PFSK-1 (cell line): Measurements from ENCODE around the gene FLRT3. TPM values are rescaled to one million over a fixed set of nuclear protein-coding genes. Genes with fewer than 3 reads are reported as not detected.
A peak's percentile ranks its signal among the peaks of the same experiment; 100 is the strongest.

Experiments
- FOXP2 ChIP-seq: optimal IDR thresholded peaks from 2 replicates; pipeline ENCODE3; 2011; ENCODE audit warnings: borderline replicate concordance, control low read depth, inconsistent platforms; ENCODE audit not compliant: insufficient read depth; ENCODE audit errors: extremely low read length, extremely low read depth
- POLR2AphosphoS5 ChIP-seq: IDR thresholded peaks from 2 replicates; pipeline ENCODE4 v1.6.1; 2012; ENCODE audit warnings: low read depth, mild to moderate bottlenecking, control low read depth, low read length, moderate library complexity
- SIN3A ChIP-seq: IDR thresholded peaks from 2 replicates; pipeline ENCODE4 v1.6.1; 2012; ENCODE audit warnings: mild to moderate bottlenecking, low read length, moderate library complexity, borderline replicate concordance; ENCODE audit not compliant: insufficient read depth
- TAF1 ChIP-seq: IDR thresholded peaks from 2 replicates; pipeline ENCODE4 v1.6.1; 2012; ENCODE audit warnings: low read length, control low read depth, borderline replicate concordance; ENCODE audit not compliant: insufficient read depth
- polyA plus RNA-seq: library from polyadenylated mRNA; unstranded; fragments of >200 nt; gene quantifications from one replicate; pipeline ENCODE4 v1.2.1, GENCODE V29; 2012; ENCODE audit warnings: low read depth, missing spikeins; ENCODE audit not compliant: insufficient read length
- TF ChIP-seq, protein P1 (sequence below), 2 experiments: IDR thresholded peaks; 2 replicates each; pipeline versions ENCODE4 v1.6.1 to v1.8.0; 2011 to 2012; ENCODE audit warnings: low read depth in 2 of 2, low read length in 2 of 2, control low read depth in 1 of 2, inconsistent platforms in 1 of 2, mild to moderate bottlenecking in 1 of 2, moderate library complexity in 1 of 2; ENCODE audit not compliant: insufficient read depth in 1 of 2

The FLRT3 gene
- polyA plus RNA-seq: 0.13 TPM

DNA sequence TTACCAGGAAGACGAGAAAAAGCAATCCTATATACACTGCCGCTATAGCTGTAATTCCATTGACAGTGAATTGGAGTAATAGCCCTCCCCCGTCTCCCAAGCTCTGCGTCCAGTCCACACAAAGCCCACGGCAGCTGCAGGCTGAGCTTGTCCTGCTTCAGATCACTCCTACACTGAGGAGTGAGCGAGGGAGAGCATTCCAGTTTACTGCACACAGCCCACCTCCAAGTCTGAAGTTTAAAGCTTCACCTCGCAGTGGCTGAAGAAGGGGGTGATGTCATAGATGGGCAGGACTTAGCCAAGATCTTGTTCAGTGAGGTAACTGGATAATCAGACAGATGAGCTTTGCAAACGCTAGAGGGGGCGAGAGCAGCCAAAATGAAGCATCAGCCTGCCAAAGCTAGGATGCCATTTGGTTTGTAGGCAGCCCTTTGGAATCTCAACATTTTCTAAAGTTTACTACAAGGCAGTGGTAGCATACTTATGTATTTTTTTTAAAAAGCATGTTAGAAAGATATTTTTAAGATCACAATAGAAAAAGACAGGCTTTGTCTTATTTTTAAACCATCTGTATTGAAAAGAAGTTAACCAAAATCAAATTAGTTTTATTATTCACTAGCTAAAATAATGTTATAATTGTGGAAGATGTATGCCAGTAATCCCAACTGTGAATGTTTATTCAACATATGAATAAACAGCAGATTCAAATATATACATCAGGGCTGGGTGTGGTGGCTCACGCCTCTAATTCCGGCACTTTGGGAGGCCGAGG is at the start of gene FLRT3:
FLRT3 (minus strand) TSS at position 213 of the 772 bp plus-strand sequence. CDS start 10,106 bp downstream, outside the sequence.
- TF ChIP-seq, protein P1, sequence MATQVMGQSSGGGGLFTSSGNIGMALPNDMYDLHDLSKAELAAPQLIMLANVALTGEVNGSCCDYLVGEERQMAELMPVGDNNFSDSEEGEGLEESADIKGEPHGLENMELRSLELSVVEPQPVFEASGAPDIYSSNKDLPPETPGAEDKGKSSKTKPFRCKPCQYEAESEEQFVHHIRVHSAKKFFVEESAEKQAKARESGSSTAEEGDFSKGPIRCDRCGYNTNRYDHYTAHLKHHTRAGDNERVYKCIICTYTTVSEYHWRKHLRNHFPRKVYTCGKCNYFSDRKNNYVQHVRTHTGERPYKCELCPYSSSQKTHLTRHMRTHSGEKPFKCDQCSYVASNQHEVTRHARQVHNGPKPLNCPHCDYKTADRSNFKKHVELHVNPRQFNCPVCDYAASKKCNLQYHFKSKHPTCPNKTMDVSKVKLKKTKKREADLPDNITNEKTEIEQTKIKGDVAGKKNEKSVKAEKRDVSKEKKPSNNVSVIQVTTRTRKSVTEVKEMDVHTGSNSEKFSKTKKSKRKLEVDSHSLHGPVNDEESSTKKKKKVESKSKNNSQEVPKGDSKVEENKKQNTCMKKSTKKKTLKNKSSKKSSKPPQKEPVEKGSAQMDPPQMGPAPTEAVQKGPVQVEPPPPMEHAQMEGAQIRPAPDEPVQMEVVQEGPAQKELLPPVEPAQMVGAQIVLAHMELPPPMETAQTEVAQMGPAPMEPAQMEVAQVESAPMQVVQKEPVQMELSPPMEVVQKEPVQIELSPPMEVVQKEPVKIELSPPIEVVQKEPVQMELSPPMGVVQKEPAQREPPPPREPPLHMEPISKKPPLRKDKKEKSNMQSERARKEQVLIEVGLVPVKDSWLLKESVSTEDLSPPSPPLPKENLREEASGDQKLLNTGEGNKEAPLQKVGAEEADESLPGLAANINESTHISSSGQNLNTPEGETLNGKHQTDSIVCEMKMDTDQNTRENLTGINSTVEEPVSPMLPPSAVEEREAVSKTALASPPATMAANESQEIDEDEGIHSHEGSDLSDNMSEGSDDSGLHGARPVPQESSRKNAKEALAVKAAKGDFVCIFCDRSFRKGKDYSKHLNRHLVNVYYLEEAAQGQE (IDR thresholded peaks at IDR 0.05; ENCODE audit: insufficient read depth in 1 of 2, low read depth in 2 of 2, low read length in 2 of 2): peak in 1 of 2 experiments; percentile 53; a peak in 1 of 4 replicates
- TF ChIP-seq SIN3A: no peak
- no peak for TF ChIP-seq FOXP2
- TF ChIP-seq TAF1: peak; percentile 88; the same call in 1 of the 2 replicates
- peak; percentile 90 for TF ChIP-seq POLR2AphosphoS5

DNA sequence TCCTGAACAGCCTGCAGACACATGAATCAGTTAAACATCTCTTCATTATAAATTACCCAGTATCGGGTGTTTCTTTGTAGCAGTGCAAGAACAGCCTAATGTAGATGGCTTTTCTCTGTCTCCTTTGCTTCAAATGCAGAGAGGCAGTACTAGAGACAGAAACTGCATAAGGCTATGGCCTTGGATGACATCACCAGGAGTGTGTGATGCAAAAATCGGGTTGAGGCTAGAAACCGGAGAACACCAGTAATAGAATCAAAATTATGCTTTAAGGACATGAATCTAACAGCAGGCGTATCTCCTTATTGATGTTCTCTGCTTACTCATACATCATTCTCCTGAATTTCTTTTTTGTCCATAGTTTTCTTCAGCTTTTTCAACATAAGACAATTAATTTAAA is 49.3 kb upstream of the FLRT3 start:
- no peak for TF ChIP-seq POLR2AphosphoS5
- TF ChIP-seq TAF1: no peak
- no peak for TF ChIP-seq SIN3A
- TF ChIP-seq, protein P1 (IDR thresholded peaks at IDR 0.05; ENCODE audit: insufficient read depth in 1 of 2, low read depth in 2 of 2, low read length in 2 of 2): no peak
- TF ChIP-seq FOXP2: no peak

DNA sequence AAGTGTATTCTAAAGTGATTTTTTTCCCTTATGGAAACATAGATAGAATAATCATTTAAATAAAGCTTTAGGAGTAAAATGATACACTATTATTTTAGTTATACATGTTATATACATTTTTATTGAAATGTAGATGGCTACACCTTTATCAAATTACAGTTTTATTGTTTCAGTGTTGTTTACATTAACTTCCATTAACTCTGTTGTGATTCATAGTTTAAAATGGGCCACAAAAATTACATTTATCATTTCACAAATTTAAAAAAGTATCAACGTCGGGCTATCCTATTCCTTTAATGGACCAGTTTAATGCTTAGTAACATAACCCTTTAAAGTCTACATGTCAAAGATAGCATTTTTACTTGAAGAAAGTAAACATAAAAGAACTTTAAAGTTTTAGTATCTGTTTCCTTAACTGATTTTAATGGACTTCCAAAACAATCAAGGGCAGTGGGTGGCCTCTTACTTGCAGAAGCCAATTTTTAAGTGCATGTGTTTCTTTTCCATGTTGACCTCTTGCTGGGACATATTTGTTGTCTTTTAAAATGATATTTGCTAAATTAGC is 47.8 kb upstream of the FLRT3 start:
- TF ChIP-seq FOXP2 (no peak), SIN3A (no peak), TAF1 (no peak), POLR2AphosphoS5 (no peak)
- TF ChIP-seq, protein P1 (IDR thresholded peaks at IDR 0.05; ENCODE audit: insufficient read depth in 1 of 2, low read depth in 2 of 2, low read length in 2 of 2): no peak

DNA sequence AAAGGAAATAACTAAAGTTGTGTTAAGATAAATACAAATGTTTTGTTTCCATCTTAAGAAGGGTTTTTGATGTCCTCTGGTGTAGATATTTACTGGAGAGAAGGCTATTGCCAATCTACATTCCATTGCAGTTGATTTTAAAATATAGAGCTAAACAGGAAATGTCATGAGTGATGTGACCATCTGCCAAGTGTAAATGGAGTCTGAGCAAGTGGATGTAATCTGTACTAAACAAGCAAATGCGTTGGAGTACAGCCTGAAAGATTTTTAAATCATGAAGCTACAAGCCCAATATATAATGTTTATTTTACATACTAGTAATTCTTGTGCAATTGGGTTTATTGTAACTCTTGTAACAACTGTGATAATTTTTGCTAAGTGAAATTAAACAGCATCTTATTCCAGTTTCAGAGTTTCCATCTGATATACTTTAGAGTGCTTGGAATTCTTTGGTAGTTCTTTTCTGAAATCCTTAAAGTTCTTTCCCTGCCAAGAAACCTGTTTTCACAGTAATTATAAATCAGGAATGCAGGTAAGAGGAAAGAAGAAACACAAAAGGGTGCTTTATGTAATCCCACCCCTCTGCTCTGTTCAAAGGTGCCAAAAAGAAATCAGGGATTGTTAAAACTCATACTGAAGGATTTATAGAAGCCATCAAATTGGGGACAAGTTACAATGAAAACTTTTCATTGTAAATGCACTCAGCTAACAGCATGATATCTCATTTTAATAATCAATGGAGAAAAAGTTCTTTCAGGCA is 47.2 kb upstream of the FLRT3 start:
- TF ChIP-seq TAF1 (no peak), SIN3A (no peak), POLR2AphosphoS5 (no peak)

DNA sequence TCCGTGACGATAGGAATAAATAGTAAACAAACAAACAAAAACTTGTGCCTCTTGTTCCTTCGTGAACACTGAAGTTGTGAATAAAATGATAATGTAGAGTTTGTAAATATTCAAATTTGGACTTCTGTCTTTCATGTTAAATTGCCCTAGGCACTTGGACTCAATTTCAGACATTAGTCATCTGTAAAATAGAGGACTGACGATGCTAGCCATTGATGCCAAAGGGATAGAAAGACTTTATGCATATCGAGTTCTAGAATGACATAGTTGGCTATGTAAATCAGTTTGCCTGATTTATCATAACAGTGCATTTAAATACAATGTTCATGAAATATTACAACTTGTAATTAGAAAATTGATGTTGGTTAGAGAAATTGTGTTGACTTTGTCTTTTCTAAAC is 45.9 kb upstream of the FLRT3 start:
- TF ChIP-seq FOXP2 (no peak), POLR2AphosphoS5 (no peak), TAF1 (no peak), SIN3A (no peak)
- TF ChIP-seq, protein P1 (IDR thresholded peaks at IDR 0.05; ENCODE audit: insufficient read depth in 1 of 2, low read depth in 2 of 2, low read length in 2 of 2): no peak
